HL-60/S4 (cell line): ENCODE results near the gene CCM2.
"Not testable (repeated sequence)": the region's sequence is repeated elsewhere in the genome, so short reads cannot be mapped to it uniquely, and the experiment has no call there.

Experiments used
- in situ Hi-C: fragments of 300-500 bp; cut with MboI; formaldehyde crosslinking; loops from 2 replicates; pipeline ENCODE4 v1.14.3; 2022; ENCODE audit warnings: low sequenced_read_pairs

The CCM2 gene

DNA sequence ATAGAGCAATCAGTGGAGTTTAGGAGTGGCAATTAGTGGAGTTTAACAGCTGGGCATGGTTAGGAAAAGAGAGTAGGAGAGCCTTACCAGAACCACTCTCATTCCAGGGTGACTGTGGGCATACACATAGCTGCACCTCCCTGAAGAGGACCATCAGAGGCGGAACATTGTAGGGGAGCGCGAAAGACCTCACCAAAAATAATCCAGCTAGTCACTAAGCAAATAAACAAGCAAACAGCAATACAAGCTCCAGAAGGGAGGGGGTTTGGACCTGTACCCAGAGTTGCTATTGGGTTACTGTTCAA, 92.9 kb downstream of the CCM2 start:
- in situ Hi-C loops, result no loop called here

DNA sequence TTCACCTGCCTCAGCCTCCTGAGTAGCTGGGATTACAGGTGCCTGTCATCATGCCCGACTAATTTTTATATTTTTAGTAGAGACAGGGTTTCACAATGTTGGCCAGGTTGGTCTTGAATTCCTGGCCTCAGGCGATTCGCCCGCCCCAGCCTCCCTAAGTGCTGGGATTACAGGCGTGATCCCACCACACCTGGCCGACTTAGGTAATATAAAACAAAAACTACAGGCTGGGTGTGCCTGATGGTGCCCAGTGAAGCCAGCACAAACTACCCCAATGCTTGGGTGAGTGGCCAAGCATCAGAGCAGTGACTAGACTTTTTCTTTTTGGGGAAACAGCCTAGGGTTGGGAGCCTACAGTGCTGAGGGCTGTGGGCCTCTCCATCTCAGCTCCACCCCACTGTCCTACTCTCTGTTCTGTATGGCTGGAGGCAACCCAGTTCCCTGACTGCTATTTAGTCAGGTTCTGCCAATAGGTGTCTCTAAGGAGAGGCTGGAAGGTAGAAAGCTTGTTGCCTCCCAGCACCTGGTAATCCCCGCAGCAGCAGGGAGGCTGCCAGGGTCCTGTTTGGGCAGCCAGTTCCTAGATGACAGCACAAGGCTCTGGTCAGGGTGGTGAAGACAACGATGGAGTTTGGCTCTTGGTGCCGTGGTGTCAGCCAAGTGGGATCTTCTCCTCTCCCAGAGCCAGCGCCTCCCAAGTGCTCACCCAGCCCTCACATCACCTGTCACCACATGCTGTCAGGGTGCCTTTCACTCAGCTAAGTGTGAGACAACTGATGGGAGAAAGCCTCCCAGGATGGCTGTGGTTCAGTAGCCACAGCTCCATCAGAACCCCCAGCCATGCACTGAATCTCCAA, 99.2 kb downstream of the CCM2 start:
- in situ Hi-C loops, result no loop called here

DNA sequence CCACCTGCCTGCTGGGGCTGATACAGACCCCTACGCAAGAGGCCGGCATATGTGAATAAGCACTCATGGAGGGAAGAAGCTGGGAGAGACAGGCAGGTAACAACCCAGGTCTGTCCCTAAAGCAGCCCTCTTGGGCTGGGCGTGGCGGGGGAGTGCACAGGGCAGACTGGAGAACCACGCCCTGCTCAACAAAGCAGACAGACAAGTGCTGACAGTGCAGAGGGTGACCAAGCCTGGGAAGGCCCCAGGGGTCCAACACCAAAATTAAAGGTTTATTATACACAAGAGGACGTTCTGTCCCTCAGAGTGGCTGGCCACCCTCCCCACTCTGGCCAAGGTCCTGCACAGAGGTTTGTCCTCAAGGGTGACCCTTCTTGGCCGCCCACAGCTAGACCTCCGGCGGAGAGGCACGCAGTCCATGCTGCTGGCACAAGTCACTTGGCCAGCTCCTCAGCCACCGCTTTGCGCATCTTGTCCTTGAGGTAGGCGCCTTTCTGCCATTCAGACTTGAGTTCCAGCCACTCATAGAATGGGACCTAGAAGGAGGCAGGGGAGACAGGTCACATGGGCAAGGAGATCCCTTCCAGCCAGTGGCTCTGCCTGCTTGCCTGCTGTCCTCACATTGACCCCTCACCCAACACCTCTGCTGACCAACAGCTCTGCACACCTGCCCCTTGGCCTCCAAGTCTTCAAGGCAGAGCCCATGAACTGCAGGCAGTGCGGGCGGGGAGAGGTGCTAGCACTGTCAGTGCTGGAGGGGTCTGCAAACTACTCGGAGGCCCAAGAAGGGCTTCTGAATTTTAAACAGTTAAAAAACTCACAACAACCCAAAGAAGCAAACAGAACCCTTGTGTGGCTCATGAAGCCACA, 100.1 kb downstream of the CCM2 start:
- in situ Hi-C loops, result no loop called here

GRCh38 chr7:45100761-45101480, 100.9 kb downstream of the CCM2 start:
- in situ Hi-C loops, result no loop called here

GRCh38 chr7:45101748-45102147, 101.7 kb downstream of the CCM2 start:
- in situ Hi-C loops, result no loop called here

DNA sequence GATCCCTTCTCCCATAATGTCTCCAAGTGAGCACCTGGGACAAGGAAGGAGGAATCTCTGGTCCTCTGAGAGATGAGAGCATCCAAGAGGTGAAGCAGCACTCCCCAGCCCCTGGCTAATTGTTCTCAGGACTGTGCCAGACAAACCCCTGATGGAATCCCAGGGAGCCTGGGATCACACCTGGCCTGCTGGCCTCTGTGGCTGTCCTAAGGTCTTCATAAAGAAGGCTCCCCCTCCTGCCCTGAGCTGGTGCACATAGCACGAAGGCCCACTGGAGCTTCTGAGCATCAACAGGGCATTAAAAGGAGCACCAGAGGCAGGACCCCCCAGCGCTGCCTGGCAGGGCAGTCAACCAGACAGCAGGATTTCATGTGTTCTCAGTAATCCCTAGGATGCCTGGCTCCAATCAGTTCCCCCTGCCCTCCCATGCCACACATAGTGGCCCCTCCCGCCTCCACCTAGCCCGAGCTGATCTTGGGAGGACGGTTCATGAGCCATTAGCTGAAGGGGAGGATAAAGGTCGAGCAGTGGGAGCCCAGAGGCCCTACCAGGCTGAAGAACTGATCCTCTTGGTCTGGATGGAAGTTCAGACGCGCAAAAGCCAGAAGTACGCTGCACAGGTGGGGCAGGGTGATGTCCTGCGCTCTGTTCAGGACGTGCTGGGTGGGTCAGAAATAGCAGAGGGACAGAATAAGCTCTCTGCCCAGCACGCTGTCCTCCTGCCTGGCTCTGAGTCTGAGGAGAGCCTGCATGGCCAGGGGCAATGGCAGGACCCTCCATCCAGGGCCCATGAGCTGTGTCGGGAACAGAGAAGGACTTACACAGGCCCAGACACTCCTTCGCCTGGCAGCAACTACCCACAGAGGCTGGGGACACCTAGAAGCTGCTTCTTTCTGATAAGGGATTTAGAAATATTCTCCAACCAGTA, 103.0 kb downstream of the CCM2 start:
- in situ Hi-C loops, result no loop called here

DNA sequence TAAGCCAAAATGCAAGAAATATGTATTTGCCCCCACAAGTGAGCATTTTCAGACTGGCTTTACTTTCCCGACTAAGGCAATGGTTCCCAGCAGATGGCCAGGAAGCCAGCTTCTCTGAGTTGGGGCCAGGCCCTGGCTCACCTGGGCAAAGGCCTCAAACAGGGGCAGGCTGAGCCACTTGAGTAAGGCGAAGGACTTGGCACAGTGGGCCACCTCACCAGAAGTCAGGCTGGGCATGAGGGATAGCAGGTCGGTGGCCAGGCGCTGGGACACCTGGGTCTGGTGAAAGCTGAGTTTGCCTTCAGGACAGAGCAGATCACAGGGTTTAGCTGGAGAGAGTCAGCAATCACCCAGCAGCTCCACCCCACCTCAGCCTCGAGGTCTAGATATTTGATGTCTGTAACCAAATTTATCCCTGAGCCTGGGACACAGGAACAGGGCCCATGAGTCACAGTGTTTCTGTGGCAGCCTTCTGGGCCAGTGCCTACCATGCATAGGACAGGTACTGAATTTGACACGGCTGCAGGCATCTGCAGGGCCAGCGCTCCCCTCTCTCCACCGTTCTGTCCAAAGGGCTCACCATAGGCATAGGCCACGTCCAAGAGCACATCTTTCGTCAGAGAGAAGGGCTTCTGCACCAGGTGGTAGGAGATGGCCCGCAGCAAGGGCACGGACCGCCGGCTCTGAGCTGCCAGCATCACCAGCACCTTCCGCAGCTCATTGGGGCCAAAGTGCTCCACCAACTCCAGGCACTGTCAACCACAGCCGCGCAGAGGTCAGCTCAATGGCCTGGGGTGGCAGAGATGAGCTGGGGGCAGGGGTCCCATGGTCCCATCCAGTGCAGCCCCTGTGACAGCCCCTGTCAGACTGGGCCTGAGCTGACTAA, 104.2 kb downstream of the CCM2 start:
- in situ Hi-C loops, result no loop called here

GRCh38 chr7:45104844-45105587, 105.0 kb downstream of the CCM2 start:
- in situ Hi-C loops, result no loop called here

DNA sequence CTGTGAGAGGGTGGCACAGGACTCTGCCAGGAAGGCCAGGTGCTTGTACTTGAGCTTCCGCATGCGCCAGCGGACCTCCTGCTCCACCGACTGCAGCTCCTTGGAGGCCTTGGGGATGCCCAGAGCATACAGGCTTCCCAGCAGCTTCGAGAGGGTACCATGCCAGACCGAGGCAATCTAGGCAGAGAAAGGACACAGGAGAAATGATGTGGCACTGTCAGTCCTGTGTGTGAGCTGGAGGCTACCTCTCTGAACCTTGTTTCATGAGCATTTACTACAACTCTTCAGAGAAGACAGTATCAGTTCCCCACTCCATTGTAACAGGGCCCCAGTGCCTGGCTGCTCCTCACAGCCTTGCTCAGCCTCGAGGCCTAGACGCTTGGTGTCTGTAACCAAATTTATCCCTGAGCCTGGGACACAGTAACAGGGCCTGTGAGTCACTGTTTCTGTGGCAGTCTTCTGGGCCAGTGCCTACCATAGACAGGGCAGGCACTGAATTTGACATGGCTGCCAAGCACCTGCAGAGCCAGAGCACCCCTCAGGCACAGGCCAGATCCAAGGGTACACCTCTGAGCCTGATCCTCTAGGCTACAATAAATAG, 105.7 kb downstream of the CCM2 start:
- in situ Hi-C loops, result no loop called here

DNA sequence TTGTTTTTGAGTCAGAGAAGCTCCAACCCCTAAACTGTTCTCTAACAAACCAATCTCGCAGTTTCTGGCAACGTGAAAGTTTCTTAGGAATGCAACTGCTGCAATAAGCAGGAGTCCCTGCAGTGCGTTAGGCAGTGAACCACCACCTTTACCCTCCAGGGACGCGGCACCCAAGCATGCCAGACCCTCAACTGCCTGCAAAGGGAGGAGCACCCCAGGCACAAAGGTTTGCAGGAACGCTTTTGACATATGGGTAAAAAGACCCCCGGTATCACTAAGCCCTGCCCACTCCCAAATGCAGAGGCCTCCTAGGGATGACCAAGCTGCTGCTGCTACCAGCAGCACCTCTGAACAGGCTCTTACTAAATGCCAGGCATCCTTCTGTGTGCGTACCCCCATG, 106.8 kb downstream of the CCM2 start:
- in situ Hi-C loops, result no loop called here

GRCh38 chr7:45107356-45107755, 107.4 kb downstream of the CCM2 start:
- in situ Hi-C loops, result no loop called here

DNA sequence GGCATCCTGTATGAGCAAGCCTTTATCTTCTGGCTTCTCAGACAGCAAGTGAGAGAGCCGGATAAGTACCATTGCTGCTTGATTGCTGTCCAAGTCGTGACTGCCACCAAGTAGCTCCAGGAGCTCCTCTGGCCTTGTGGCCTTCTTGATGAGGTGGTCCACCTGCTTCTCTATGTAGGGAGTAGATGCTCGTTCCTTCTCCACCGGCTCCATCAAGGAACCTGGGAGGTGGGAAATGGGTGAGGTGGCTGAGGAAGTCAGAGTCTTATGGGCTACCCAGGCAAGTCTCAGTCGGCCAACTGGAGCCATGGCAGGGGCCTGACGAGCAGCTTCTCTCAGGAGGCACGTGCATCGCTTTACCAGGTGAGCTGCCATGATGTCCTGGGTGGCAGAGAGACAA, 108.9 kb downstream of the CCM2 start:
- in situ Hi-C loops, result no loop called here

- in situ Hi-C loops, result no loop called here
Observed at GRCh38 chr7:45111298-45112223, 111.6 kb downstream of the CCM2 start, which contains the start of gene TBRG4. TBRG4 (minus strand) TSS chr7:45111697; CDS start chr7:45109237, 2,460 bp downstream.

DNA sequence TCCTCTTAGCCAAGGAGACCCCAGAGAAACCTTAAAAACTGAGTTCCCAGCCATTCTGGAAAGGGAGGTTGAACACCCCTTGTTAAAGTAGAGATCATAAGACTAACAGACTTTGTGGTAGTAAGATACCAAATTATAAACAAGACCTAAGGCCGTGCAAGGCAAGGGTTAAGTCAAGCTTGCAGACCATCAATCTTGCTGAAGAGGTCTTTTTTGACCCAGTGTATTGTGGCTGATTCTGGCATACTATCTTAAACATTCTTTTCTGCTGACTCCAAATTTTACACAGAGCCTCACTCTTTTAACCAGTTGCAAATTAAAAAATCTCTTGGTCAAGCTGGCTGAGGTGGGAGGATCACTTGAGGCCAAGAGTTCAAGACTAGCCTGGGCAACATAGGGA, 112.6 kb downstream of the CCM2 start:
- in situ Hi-C loops, result no loop called here

- in situ Hi-C loops, result not testable (repeated sequence)
Observed at GRCh38 chr7:45114257-45114656, 114.3 kb downstream of the CCM2 start.

DNA sequence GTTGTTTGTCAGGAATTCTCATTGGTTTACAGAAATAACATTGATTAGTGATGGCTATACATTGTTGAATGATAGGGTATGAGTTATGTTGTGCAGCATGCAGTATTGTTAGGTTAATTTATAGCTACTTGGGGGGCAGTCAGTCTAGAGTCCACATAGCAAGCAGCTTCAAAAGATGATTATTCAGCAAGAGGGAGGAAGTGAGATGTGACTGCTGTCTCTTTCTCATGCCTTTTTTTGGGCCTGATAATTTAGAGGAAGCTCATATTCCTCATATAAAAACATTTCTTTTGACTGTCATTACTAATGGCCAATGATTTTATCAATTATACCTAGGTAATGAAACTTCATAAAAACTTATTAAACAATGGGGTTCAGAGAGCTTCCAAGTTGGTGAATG, 114.9 kb downstream of the CCM2 start:
- in situ Hi-C loops, result no loop called here

DNA sequence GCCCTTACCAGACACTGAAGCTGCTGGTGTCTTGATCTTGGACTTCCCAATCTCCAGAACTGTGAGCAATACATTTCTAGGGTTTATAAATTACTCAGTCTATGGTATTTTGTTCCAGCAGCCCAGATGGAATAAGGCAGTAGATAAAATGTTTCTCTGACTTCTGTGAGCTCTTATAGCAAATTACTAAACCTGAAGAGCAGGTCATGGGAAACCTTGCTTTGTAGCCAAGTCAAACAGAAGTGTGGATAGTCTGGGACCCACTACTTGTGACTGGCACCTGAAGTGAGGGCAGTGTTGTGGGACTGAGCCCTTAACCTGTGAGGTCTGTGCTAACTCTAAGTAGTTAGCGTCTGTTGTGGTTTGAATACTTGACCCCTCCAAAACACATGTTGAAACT, 116.0 kb downstream of the CCM2 start:
- in situ Hi-C loops, result no loop called here
